HG02623 (cell line): ENCODE measurements around the gene PRPH.

Experiments used
- ATAC-seq: cut with Tn5 transposase; IDR thresholded peaks from one replicate; pipeline ENCODE4 v1.9.1; 2021; ENCODE audit warnings: moderate library complexity; ENCODE audit not compliant: unreplicated experiment

Gene PRPH

DNA sequence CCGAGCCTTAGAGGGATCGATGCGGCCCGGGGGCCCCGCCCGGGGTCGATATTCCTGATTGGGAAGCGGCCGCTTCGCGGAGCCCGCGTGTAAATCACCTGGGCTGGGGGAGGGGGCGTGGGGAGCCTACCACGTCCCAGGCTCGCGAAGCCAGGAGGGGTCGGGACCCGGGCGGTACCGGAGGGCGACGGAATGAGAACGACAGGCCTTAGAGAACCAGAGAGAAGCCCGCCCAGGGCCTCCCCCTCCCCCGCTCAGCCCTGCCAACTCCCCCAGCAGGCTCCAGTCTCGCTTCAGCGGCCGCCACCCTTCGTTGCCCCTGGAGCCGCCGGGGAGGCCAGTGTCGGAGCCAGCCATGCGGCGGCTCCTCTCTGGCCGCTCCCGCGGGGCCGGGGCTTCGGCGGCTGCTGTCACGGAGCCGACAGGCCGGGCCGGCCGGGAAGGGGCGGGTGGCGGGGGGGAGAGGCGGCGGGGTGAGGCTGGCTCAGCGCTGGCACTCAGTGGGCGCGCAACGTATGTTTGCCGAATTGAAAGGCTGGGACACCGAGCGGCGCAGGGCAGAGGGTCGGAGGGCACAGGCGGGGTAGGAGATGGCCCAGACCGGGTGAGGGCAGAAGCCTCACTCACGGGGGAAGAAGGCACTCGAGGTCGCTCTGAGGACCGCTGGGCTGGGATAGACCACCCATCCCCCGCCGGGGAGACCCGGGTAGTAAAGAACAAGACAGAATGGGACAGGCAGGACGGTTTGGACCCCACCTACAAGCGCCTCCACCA is 50.3 kb downstream of the PRPH start:
- no peak for ATAC-seq

DNA sequence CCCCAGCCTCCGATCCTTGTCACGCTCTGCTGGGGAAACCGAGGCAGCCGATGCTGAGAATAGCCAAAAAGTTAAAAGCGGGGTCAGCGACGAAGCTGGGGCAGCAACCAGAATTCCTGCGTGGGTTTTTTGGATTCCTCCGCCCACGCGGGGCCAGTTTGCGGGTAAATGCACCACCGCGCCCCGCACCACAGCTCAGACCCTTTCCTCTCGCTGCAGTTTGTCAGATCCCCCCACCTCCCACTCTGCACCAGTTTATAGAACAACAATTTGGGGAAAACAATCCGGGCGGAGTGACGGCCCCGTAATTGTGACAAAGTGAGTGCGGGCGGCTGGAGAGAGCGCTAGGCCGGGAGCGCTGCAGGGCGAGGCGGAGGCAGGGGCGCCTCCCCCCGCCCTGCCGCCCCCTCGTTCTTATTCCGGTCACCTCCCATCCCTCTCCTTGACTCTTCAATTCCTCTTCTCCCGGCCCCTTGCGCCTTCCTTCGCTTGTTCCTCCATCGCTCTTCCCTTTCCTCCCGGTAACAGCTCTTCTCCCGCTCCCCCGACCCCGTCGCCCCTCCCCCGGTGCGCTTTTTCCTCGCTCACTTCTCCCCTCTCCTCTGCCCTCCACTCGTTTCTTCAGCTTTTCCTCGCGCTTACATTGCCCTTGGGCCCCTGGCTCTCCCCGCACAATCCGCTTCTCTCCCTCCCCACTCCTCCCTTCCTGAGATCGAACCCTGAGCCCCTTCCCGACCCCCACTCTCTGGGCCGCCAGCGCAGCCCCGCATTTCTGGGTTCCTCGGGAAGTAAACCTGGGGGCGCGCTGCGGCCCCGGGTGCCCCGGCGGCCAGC is 51.1 kb downstream of the PRPH start:
- no peak for ATAC-seq

DNA sequence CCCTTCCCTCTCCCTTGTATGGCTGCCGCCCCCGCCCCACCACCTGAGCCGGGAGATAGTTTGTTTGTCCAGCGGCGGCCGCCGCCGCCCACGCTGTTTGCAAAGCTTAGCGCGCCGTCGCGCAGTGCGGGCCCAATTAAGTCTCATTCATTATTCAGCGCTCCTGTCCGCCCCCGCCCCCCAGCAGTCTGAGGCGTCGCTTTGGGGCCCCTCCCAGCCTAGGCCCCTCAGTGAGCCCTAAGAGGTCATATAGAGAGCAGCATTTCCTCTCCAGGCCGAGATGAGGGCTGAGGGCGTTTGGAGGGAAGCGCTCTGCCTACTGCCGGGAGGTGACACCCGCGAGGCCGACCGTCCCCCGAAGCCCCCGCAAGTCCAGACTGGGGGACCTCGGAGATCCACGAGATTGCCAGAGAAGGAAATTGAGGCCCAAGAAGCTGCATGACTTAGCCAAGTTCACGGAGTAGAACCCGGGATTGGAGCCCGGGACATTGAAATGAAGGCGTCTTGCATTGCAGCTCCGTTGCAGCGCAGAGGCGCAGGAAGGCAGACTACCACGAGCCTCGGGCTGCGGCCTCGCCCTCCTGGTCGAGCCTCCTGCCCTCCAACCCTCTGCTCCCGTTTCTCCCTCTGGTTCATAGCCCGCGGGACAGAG is 51.8 kb downstream of the PRPH start, which contains the start of gene DNAJC22:
TSS of gene DNAJC22 (plus strand) at position 230 of the 652 bp plus-strand sequence. CDS start 1,985 bp downstream, outside the sequence.
- ATAC-seq, result no peak

DNA sequence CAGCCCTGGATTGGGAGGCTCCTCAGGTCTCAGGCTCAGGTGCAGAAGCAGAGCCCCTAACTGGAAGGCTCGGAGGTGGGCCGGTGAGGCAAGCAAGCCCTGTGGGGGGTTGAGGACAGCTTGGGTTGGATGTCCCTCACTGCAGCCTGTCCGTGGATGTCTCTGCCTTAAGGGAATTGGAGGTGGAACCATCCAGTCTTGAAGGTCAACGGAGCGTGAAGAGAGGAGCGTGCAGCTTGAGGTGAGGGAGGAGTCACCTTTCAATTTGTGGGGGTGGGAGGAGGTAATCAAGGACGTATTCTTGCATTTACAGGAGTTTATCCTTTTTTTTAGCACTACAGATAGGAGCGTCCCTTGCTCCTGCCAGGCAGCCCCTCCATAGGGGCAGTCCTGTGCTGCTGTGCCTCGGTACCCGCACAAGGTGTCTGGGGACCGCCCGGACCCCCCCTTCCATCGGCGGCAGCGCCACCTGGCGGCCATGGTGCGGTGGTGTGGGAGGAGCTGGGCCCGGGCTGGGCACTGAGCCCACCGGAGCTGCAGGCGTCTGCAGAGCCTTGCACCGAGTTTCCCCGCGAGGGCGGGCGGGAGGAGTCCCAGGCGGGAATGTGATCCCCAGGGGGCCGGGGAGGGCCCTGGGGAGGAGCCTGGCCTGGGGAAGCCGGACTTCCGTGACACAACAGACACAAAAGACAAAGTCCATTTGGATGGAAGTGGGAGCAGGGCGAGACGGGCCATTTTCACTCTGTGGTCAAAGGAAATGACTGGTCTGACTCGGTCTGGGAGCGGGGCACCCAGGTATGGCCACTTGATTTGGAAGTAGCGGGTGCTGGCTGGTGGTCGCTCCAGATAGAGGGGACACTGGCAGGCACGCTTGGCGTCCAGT is 52.6 kb downstream of the PRPH start:
- ATAC-seq, result no peak
